PFSK-1 (cell line): Measurements from ENCODE around the gene SMCO3.

Source experiments
- FOXP2 ChIP-seq: optimal IDR thresholded peaks from 2 replicates; pipeline ENCODE3; 2011; ENCODE audit warnings: borderline replicate concordance, control low read depth, inconsistent platforms; ENCODE audit not compliant: insufficient read depth; ENCODE audit errors: extremely low read length, extremely low read depth
- POLR2AphosphoS5 ChIP-seq: IDR thresholded peaks from 2 replicates; pipeline ENCODE4 v1.6.1; 2012; ENCODE audit warnings: low read depth, mild to moderate bottlenecking, control low read depth, low read length, moderate library complexity
- SIN3A ChIP-seq: IDR thresholded peaks from 2 replicates; pipeline ENCODE4 v1.6.1; 2012; ENCODE audit warnings: mild to moderate bottlenecking, low read length, moderate library complexity, borderline replicate concordance; ENCODE audit not compliant: insufficient read depth
- TAF1 ChIP-seq: IDR thresholded peaks from 2 replicates; pipeline ENCODE4 v1.6.1; 2012; ENCODE audit warnings: low read length, control low read depth, borderline replicate concordance; ENCODE audit not compliant: insufficient read depth
- TF ChIP-seq, protein P1 (sequence below), 2 experiments: IDR thresholded peaks; 2 replicates each; pipeline versions ENCODE4 v1.6.1 to v1.8.0; 2011 to 2012; ENCODE audit warnings: low read depth in 2 of 2, low read length in 2 of 2, control low read depth in 1 of 2, inconsistent platforms in 1 of 2, mild to moderate bottlenecking in 1 of 2, moderate library complexity in 1 of 2; ENCODE audit not compliant: insufficient read depth in 1 of 2

DNA sequence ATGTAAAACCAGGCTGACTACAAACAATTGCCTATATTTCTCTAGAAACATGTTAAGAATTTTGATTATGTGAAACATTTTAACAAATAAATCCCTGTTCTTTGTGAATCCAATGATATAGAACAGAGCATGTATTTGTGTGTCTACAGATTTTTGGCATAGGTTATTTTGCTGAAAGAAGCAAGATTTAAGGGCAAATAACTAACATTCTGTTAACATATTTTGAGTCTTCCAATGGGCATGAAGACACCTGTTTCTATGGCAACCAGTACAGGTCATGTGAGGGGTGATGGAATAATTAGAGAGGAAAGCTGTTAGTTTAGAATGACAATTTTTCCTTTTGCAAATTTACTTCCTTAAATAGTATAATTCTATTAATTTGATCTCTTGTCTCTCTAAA is 20.5 kb upstream of the SMCO3 start:
- TF ChIP-seq TAF1 (no peak), POLR2AphosphoS5 (no peak), SIN3A (no peak), FOXP2 (no peak)
- TF ChIP-seq, protein P1, sequence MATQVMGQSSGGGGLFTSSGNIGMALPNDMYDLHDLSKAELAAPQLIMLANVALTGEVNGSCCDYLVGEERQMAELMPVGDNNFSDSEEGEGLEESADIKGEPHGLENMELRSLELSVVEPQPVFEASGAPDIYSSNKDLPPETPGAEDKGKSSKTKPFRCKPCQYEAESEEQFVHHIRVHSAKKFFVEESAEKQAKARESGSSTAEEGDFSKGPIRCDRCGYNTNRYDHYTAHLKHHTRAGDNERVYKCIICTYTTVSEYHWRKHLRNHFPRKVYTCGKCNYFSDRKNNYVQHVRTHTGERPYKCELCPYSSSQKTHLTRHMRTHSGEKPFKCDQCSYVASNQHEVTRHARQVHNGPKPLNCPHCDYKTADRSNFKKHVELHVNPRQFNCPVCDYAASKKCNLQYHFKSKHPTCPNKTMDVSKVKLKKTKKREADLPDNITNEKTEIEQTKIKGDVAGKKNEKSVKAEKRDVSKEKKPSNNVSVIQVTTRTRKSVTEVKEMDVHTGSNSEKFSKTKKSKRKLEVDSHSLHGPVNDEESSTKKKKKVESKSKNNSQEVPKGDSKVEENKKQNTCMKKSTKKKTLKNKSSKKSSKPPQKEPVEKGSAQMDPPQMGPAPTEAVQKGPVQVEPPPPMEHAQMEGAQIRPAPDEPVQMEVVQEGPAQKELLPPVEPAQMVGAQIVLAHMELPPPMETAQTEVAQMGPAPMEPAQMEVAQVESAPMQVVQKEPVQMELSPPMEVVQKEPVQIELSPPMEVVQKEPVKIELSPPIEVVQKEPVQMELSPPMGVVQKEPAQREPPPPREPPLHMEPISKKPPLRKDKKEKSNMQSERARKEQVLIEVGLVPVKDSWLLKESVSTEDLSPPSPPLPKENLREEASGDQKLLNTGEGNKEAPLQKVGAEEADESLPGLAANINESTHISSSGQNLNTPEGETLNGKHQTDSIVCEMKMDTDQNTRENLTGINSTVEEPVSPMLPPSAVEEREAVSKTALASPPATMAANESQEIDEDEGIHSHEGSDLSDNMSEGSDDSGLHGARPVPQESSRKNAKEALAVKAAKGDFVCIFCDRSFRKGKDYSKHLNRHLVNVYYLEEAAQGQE (IDR thresholded peaks at IDR 0.05; ENCODE audit: insufficient read depth in 1 of 2, low read depth in 2 of 2, low read length in 2 of 2), result no peak
